ENCODE measurements around the gene PDIK1L. TPM values are rescaled to one million over a fixed set of nuclear protein-coding genes. Genes with fewer than 3 reads are reported as not detected.

The PDIK1L gene
- total and polyA plus RNA-seq, 9 of the 15 experiments (the other 6 are each of a cell fraction or from before 2014, with no cell fraction given): 12.8 to 30.2 (median 21.5) TPM

DNA sequence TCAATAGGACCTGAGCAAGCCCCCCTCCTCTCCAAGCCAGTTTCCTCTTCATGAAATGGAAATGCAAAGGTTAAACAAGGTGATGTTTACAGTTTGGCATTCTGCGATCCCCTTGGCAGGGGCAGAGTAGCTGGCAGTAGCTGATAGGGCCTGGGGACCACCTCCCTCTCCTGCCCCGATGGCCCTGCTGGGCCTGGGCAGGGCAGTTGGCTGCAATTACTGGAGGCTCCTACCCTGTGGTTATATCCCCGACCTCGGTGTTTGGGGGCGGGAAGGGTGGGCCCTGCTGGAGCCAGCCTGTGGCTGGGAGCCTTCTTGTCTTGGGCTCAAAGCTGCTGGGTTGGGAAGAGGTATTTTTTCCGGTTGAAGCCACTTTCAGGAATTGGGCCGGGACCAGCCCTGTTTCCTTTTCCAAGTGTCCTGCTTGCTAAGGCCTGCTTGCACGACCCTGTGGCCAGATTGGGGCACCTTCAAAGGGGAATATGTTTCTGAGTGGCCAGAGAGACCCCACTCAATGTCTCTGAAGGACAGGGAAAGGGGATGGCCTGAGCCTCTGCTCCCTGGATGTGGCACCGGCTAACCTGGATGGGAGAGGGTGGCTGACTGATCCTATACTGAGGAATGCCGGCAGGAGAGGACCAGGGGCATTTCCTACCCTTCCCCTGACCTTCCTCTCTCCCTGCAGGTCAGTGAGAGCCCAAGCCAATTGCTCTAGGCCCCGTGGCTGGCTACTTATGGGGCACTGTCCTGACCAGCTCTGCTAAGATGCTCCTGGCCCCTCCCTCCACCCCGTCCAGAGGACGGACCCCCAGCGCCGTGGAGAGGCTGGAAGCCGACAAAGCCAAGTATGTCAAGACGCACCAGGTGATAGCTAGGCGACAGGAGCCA, 49.1 kb downstream of the PDIK1L start:
- H3K4me2 ChIP-seq (ENCODE audit: insufficient read depth, low read length): peak overlapping the region; percentile 87
- no peaks in the 10 kb centered on the region for H3K9me3 ChIP-seq (replicated peaks; ENCODE audit: control insufficient read depth, insufficient read depth, low read depth, low read length)
- no peaks in the 10 kb centered on the region for H3K9me1 ChIP-seq (ENCODE audit: control insufficient read depth, insufficient read depth, low read length)
- TF ChIP-seq, protein P1, sequence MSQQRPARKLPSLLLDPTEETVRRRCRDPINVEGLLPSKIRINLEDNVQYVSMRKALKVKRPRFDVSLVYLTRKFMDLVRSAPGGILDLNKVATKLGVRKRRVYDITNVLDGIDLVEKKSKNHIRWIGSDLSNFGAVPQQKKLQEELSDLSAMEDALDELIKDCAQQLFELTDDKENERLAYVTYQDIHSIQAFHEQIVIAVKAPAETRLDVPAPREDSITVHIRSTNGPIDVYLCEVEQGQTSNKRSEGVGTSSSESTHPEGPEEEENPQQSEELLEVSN (IDR thresholded peaks at IDR 0.05; ENCODE audit: borderline replicate concordance in 1 of 2, extremely low read depth in 1 of 2, insufficient read depth in 1 of 2, insufficient read length in 1 of 2, low read depth in 1 of 2, low read length in 1 of 2, poor library complexity in 1 of 2, severe bottlenecking in 1 of 2): no peak
- TF ChIP-seq TOE1 (IDR thresholded peaks at IDR 0.05; ENCODE audit: borderline replicate concordance): no peak
- TF ChIP-seq TOE1 (CRISPR knock-in tag; IDR thresholded peaks at IDR 0.05; ENCODE audit: borderline replicate concordance, low read depth): 0 out of 2 replicates have a peak, but pooled peaks have one; percentile 56
- TF ChIP-seq, protein P2, sequence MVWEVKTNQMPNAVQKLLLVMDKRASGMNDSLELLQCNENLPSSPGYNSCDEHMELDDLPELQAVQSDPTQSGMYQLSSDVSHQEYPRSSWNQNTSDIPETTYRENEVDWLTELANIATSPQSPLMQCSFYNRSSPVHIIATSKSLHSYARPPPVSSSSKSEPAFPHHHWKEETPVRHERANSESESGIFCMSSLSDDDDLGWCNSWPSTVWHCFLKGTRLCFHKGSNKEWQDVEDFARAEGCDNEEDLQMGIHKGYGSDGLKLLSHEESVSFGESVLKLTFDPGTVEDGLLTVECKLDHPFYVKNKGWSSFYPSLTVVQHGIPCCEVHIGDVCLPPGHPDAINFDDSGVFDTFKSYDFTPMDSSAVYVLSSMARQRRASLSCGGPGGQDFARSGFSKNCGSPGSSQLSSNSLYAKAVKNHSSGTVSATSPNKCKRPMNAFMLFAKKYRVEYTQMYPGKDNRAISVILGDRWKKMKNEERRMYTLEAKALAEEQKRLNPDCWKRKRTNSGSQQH (CRISPR knock-in tag; IDR thresholded peaks at IDR 0.05): 0 out of 2 replicates have a peak, but pooled peaks have one; percentile 5
- peak; percentile 14; the same call in 1 of the 2 replicates for TF ChIP-seq FOXP1 (CRISPR knock-in tag; IDR thresholded peaks at IDR 0.05)
- peak; percentile 24 for TF ChIP-seq KDM5B (IDR thresholded peaks at IDR 0.05; ENCODE audit: insufficient replicate concordance, low read depth, low read length)
- TF ChIP-seq ZNF143 (CRISPR knock-in tag; IDR thresholded peaks at IDR 0.05): 0 out of 2 replicates have a peak, but pooled peaks have one; percentile 31
- TF ChIP-seq, protein P3, sequence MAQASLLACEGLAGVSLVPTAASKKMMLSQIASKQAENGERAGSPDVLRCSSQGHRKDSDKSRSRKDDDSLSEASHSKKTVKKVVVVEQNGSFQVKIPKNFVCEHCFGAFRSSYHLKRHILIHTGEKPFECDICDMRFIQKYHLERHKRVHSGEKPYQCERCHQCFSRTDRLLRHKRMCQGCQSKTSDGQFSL (CRISPR knock-in tag; IDR thresholded peaks at IDR 0.05): no peak
- TF ChIP-seq, protein P3 (tag; IDR thresholded peaks at IDR 0.05): no peak
- DNase-seq (ENCODE audit: extremely low read depth in 1 of 4, low spot score in 3 of 4): peak in 1 of 4 experiments; percentile 15
- peaks cover 29 to 63% of the 10 kb centered on the region in 2 experiments for H3K4me1 ChIP-seq (replicated peaks in 1 of 2; ENCODE audit: control insufficient read depth in 2 of 2, insufficient read depth in 2 of 2, low read length in 2 of 2)
- no peaks in the 10 kb centered on the region for H3K36me3 ChIP-seq (ENCODE audit: control insufficient read depth, insufficient read depth, low read length)
- no peaks in the 10 kb centered on the region for H3K27me3 ChIP-seq (ENCODE audit: control insufficient read depth in 2 of 2, insufficient read depth in 2 of 2, low read length in 2 of 2)
- POLR2A ChIA-PET: interaction anchor here (0.5 to 1.8 kb wide), 11 partner anchors 9 to 1406 kb away, joined by 3 to 6 read pairs (median 3); partner anchors contain the start of genes PDIK1L and ZNF593
- in situ Hi-C loops (cut with MboI) (no loop called here), intact Hi-C loops (cut with micrococcal nuclease) (loop anchor here (2.0 kb wide), 1 partner anchor 124 kb away; no protein-coding TSS in a partner anchor)
- BruUV-seq (replicated peaks): no TSS peak
- peak overlapping the region; percentile 43 for H3K4me3 ChIP-seq
- 43% methylated on average over 18 of the region's 18 CpGs for WGBS (ENCODE audit: insufficient coverage, low coverage, missing lambda C conversion rate)
- CTCF ChIA-PET (ENCODE audit: low intra/inter-chr PET ratio): interaction anchor here (0.6 to 2.6 kb wide), 7 partner anchors 34 to 1229 kb away, joined by 3 to 26 read pairs (median 3); no protein-coding TSS in a partner anchor
- no peaks in the 10 kb centered on the region for H4K20me1 ChIP-seq (replicated peaks; ENCODE audit: control insufficient read depth, insufficient read depth, low read length)
- H2AFZ ChIP-seq (ENCODE audit: low read depth, low read length): peak overlapping the region; percentile 90
- H3K79me2 ChIP-seq (ENCODE audit: control insufficient read depth, insufficient read depth, low read length): no peaks in the 10 kb centered on the region; the same call in 2 of the 3 replicates
- peak; percentile 57 for FAIRE-seq
- H3K9ac ChIP-seq (ENCODE audit: insufficient read depth in 1 of 2, low read depth in 2 of 2, low read length in 2 of 2): peak overlapping the region; percentile 78 to 95
- no peak; the same call in 2 of the 3 replicates for ATAC-seq
- peak overlapping the region; percentile 80 for H3K27ac ChIP-seq (ENCODE audit: extremely low read depth, low read depth, low read length)
